ENCODE measurements around the gene JAKMIP1.

GRCh38 chr4:6157926-6158325 lies 42.4 kb downstream of the JAKMIP1 start:
- no peak for TF ChIP-seq REST (IDR thresholded peaks at IDR 0.05; ENCODE audit: borderline replicate concordance in 1 of 2, low read depth in 1 of 2, low read length in 2 of 2)
- no peak for TF ChIP-seq ZNF513 (CRISPR knock-in tag; conservative IDR thresholded peaks at IDR 0.05)
- TF ChIP-seq BRCA1 (CRISPR knock-in tag; IDR thresholded peaks at IDR 0.05): no peak
- TF ChIP-seq ZNF589 (CRISPR knock-in tag; conservative IDR thresholded peaks at IDR 0.05): no peak
- TF ChIP-seq ZFX (CRISPR knock-in tag; IDR thresholded peaks at IDR 0.05; ENCODE audit: low read depth): no peak
- no peak for TF ChIP-seq ZNF704 (CRISPR knock-in tag; IDR thresholded peaks at IDR 0.05; ENCODE audit: borderline replicate concordance)
- TF ChIP-seq PHB2 (IDR thresholded peaks at IDR 0.05; ENCODE audit: partially characterized antibody): no peak
- TF ChIP-seq MTF2 (CRISPR knock-in tag; IDR thresholded peaks at IDR 0.05; ENCODE audit: borderline replicate concordance): no peak
- TF ChIP-seq ZNF775 (CRISPR knock-in tag; IDR thresholded peaks at IDR 0.05; ENCODE audit: borderline replicate concordance): no peak
- no peak for TF ChIP-seq U2AF2 (IDR thresholded peaks at IDR 0.05; ENCODE audit: low read depth, low read length)
- no peak for TF ChIP-seq CTCF (CRISPR knock-in tag; IDR thresholded peaks at IDR 0.05)
- TF ChIP-seq HNRNPK (IDR thresholded peaks at IDR 0.05; ENCODE audit: low read depth, low read length, poor library complexity, severe bottlenecking): no peak
- no peak for TF ChIP-seq HNF1A (IDR thresholded peaks at IDR 0.05; ENCODE audit: low read depth)
- TF ChIP-seq HNF1A (CRISPR knock-in tag; IDR thresholded peaks at IDR 0.05; ENCODE audit: borderline replicate concordance): no peak
- no peak for TF ChIP-seq HIC2 (CRISPR knock-in tag; IDR thresholded peaks at IDR 0.05; ENCODE audit: low read depth)
